ENCODE results near the gene SLC4A11.

SLC4A11 gene

DNA sequence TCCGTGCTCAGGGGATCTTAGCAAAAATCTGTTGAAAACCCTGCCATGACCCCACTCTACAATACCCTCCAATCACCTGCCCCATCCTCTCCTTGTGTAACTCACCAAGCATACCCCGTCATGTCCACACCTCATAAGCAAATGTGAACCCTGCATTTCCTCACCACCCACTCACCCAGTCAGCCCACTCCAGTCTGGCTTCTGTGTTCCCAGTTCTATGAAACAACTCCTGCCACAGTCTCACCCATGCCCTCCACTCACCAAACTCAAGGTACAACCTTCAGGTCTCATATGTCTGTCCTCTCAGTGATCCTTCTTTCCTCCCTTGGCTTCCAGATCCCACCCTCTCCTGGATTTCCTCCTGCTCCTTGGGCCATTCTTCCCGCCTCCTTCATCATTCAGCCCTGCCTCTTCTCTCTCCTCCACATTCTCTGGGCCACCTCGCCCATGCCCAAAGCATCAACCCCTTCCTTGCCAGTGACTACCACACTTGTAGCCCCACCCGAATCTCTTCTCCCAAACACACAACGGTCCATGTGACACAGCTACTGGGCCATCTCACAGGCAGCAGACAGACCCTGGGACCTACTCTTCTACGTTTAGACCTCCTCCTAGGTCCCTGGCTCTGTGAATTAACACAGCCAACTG is 43.3 kb downstream of the SLC4A11 start:
- peak overlapping the region; percentile 24 for H2BK5ac ChIP-seq (ENCODE audit: low read length)
- no peak overlapping the region for H2BK120ac ChIP-seq (ENCODE audit: low read depth, low read length)
- no CpG with 5 or more reads among the region's 7 CpGs for WGBS, 2 donors (ENCODE audit: extremely low coverage in 2 of 2, insufficient read length in 2 of 2, insufficient replicate concordance in 1 of 2)
- no peak overlapping the region for H4K91ac ChIP-seq (ENCODE audit: low read depth, low read length, poor library complexity)
- H3K23ac ChIP-seq (ENCODE audit: low read depth, low read length, poor library complexity), result no peak overlapping the region
- no peak overlapping the region for H3K27ac ChIP-seq (replicated peaks; ENCODE audit: low read length)
- H3K27me3 ChIP-seq (ENCODE audit: control insufficient read depth in 3 of 3, insufficient read depth in 3 of 3, low read depth in 1 of 3, low read length in 3 of 3), result no peaks in the 10 kb centered on the region
- H2AK5ac ChIP-seq (ENCODE audit: low read depth, low read length), result no peak overlapping the region
- no peak overlapping the region for H4K8ac ChIP-seq (ENCODE audit: low read depth, low read length)
- H3K9me3 ChIP-seq (replicated peaks in 1 of 2; ENCODE audit: control insufficient read depth in 2 of 2, insufficient read depth in 1 of 2, low read depth in 1 of 2, low read length in 2 of 2), result peaks cover 0 to 2% of the 10 kb centered on the region in 2 donors
- H3K4me3 ChIP-seq (ENCODE audit: low read length in 2 of 2), result no peak overlapping the region
- no peaks in the 10 kb centered on the region for H3K4me1 ChIP-seq (ENCODE audit: control insufficient read depth in 2 of 2, insufficient read depth in 1 of 2, low read depth in 1 of 2, low read length in 2 of 2)
- no peak overlapping the region for H3K4ac ChIP-seq (ENCODE audit: low read length)
- no peak overlapping the region for H3K18ac ChIP-seq (ENCODE audit: low read length)
- H3K4me2 ChIP-seq (ENCODE audit: insufficient read depth, low read length, poor library complexity, severe bottlenecking), result no peak overlapping the region
- H3K9ac ChIP-seq (ENCODE audit: low read depth, low read length, poor library complexity), result peak overlapping the region; percentile 21
- no peak overlapping the region for H3K14ac ChIP-seq (ENCODE audit: low read length)
- DNase-seq (ENCODE audit: low spot score), result no peak
- H3K79me1 ChIP-seq (ENCODE audit: low read depth, low read length), result peaks cover 5% of the 10 kb centered on the region
- H3K36me3 ChIP-seq (replicated peaks in 1 of 2; ENCODE audit: control insufficient read depth in 2 of 2, insufficient read depth in 2 of 2, low read length in 2 of 2), result peaks cover 63 to 88% of the 10 kb centered on the region in 2 donors
- no peak overlapping the region for H2BK12ac ChIP-seq (ENCODE audit: low read length)
- no peak overlapping the region for H2BK15ac ChIP-seq (ENCODE audit: low read length)
- H2AFZ ChIP-seq (ENCODE audit: low read length), result no peak overlapping the region

DNA sequence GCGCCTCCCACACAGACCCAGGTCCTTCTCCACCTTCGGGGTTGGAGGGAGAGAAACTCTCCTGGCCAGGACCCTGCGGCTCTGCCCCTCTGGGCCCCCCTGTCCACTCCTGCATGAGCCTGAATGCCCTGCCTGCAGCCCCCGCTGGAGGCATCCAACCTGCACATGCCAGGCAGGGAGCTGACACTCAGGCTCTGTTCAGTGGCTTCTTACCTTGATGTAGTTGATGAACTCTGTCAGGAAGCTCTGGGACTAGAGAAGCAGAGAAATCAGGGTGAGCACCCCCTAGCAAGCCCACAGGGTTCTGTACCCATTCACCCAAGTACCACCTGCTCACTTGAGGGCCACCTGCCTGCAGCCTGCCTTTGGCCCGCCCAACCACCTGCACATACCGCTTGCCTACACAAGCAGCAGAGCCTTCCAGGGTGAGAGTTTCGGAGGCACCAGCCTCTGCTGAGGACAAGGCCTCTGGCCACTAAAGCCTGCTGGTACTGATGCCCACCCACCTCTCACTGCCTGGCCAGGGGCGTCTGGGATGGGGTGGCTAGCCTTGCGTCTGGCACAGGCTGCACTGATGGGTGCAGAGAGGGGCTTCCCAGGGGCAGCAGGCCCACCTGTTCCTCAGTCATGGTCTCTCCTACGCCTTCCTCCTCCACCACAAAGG is 44.2 kb downstream of the SLC4A11 start:
- Histone ChIP-seq H3K18ac (ENCODE audit: low read length) (no peak overlapping the region), H2BK15ac (ENCODE audit: low read length) (no peak overlapping the region), H3K79me1 (ENCODE audit: low read depth, low read length) (peaks cover under 1% of the 10 kb centered on the region), H4K8ac (ENCODE audit: low read depth, low read length) (no peak overlapping the region), H3K27me3 (ENCODE audit: control insufficient read depth in 3 of 3, insufficient read depth in 3 of 3, low read depth in 1 of 3, low read length in 3 of 3) (no peaks in the 10 kb centered on the region), H3K4me2 (ENCODE audit: insufficient read depth, low read length, poor library complexity, severe bottlenecking) (no peak overlapping the region), H2AFZ (ENCODE audit: low read length) (no peak overlapping the region), H2BK5ac (ENCODE audit: low read length) (no peak overlapping the region), H3K9ac (ENCODE audit: low read depth, low read length, poor library complexity) (peak overlapping the region; percentile 44), H3K36me3 (replicated peaks in 1 of 2; ENCODE audit: control insufficient read depth in 2 of 2, insufficient read depth in 2 of 2, low read length in 2 of 2) (peaks cover 60 to 88% of the 10 kb centered on the region in 2 donors), H2AK5ac (ENCODE audit: low read depth, low read length) (no peak overlapping the region), H3K23ac (ENCODE audit: low read depth, low read length, poor library complexity) (peak overlapping the region; percentile 43), H4K91ac (ENCODE audit: low read depth, low read length, poor library complexity) (peak overlapping the region; percentile 30), H3K4me3 (ENCODE audit: low read length in 2 of 2) (peak overlapping the region in 1 of 2 donors; percentile 1), H3K27ac (replicated peaks; ENCODE audit: low read length) (no peak overlapping the region), H2BK120ac (ENCODE audit: low read depth, low read length) (no peak overlapping the region), H3K9me3 (replicated peaks in 1 of 2; ENCODE audit: control insufficient read depth in 2 of 2, insufficient read depth in 1 of 2, low read depth in 1 of 2, low read length in 2 of 2) (no peaks in the 10 kb centered on the region), H3K4me1 (ENCODE audit: control insufficient read depth in 2 of 2, insufficient read depth in 1 of 2, low read depth in 1 of 2, low read length in 2 of 2) (no peaks in the 10 kb centered on the region), H3K14ac (ENCODE audit: low read length) (no peak overlapping the region), H3K4ac (ENCODE audit: low read length) (no peak overlapping the region), H2BK12ac (ENCODE audit: low read length) (no peak overlapping the region)
- no peak for DNase-seq (ENCODE audit: low spot score)
- WGBS, 2 donors (ENCODE audit: extremely low coverage in 2 of 2, insufficient read length in 2 of 2, insufficient replicate concordance in 1 of 2), result no CpG with 5 or more reads among the region's 10 CpGs

GRCh38 chr20:3193806-3194616 is 45.0 kb downstream of the SLC4A11 start:
- H2AK5ac ChIP-seq (ENCODE audit: low read depth, low read length), result no peak overlapping the region
- no peak overlapping the region for H2BK120ac ChIP-seq (ENCODE audit: low read depth, low read length)
- H3K4me3 ChIP-seq (ENCODE audit: low read length in 2 of 2), result no peak overlapping the region
- no peak overlapping the region for H4K8ac ChIP-seq (ENCODE audit: low read depth, low read length)
- no peak overlapping the region for H2BK12ac ChIP-seq (ENCODE audit: low read length)
- H2AFZ ChIP-seq (ENCODE audit: low read length), result no peak overlapping the region
- DNase-seq (ENCODE audit: low spot score), result no peak
- H3K79me1 ChIP-seq (ENCODE audit: low read depth, low read length), result no peaks in the 10 kb centered on the region
- H3K9me3 ChIP-seq (replicated peaks in 1 of 2; ENCODE audit: control insufficient read depth in 2 of 2, insufficient read depth in 1 of 2, low read depth in 1 of 2, low read length in 2 of 2), result no peaks in the 10 kb centered on the region
- H3K9ac ChIP-seq (ENCODE audit: low read depth, low read length, poor library complexity), result no peak overlapping the region
- H3K14ac ChIP-seq (ENCODE audit: low read length), result no peak overlapping the region
- no peak overlapping the region for H4K91ac ChIP-seq (ENCODE audit: low read depth, low read length, poor library complexity)
- no peak overlapping the region for H3K18ac ChIP-seq (ENCODE audit: low read length)
- H3K4me1 ChIP-seq (ENCODE audit: control insufficient read depth in 2 of 2, insufficient read depth in 1 of 2, low read depth in 1 of 2, low read length in 2 of 2), result no peaks in the 10 kb centered on the region
- no CpG with 5 or more reads among the region's 14 CpGs for WGBS, 2 donors (ENCODE audit: extremely low coverage in 2 of 2, insufficient read length in 2 of 2, insufficient replicate concordance in 1 of 2)
- no peak overlapping the region for H3K27ac ChIP-seq (replicated peaks; ENCODE audit: low read length)
- H2BK15ac ChIP-seq (ENCODE audit: low read length), result no peak overlapping the region
- no peak overlapping the region for H3K4ac ChIP-seq (ENCODE audit: low read length)
- no peak overlapping the region for H2BK5ac ChIP-seq (ENCODE audit: low read length)
- peaks cover 54 to 88% of the 10 kb centered on the region in 2 donors for H3K36me3 ChIP-seq (replicated peaks in 1 of 2; ENCODE audit: control insufficient read depth in 2 of 2, insufficient read depth in 2 of 2, low read length in 2 of 2)
- H3K27me3 ChIP-seq (ENCODE audit: control insufficient read depth in 3 of 3, insufficient read depth in 3 of 3, low read depth in 1 of 3, low read length in 3 of 3), result no peaks in the 10 kb centered on the region
- no peak overlapping the region for H3K23ac ChIP-seq (ENCODE audit: low read depth, low read length, poor library complexity)
- no peak overlapping the region for H3K4me2 ChIP-seq (ENCODE audit: insufficient read depth, low read length, poor library complexity, severe bottlenecking)

Data from neuronal stem cell (in vitro differentiated cells).